Measurements from ENCODE around the gene COG6. TPM values are rescaled to one million over a fixed set of nuclear protein-coding genes. Genes with fewer than 3 reads are reported as not detected.

The COG6 gene
- total RNA-seq, 2 experiments from 2014 or later: 25.5 to 37.3 TPM

GRCh38 chr13:39777021-39777420, 121.6 kb downstream of the COG6 start:
- Mint-ChIP-seq H3K4me3 (peak overlapping the region; percentile 4), H3K27ac (peak overlapping the region; percentile 92), H3K27me3 (no peaks in the 10 kb centered on the region), H3K4me1 (ENCODE audit: low read depth) (peaks cover 48% of the 10 kb centered on the region), H3K36me3 (peaks cover 4% of the 10 kb centered on the region), H3K9me3 (no peaks in the 10 kb centered on the region)
- ChIA-PET CTCF (interaction anchor here (0.7 to 4.3 kb wide), 11 partner anchors 9 to 1000 kb away, joined by 3 to 28 read pairs (median 5); no protein-coding TSS in a partner anchor), POLR2A (interaction anchor here (0.6 to 1.3 kb wide), 3 partner anchors 134 to 888 kb away, joined by 3 to 5 read pairs (median 3); no protein-coding TSS in a partner anchor)
- DNase-seq: no peak
- intact Hi-C loops (cut with micrococcal nuclease): loop anchor here (1.0 to 5.0 kb wide), 16 partner anchors 74 to 1000 kb away; no protein-coding TSS in a partner anchor

GRCh38 chr13:39777527-39778061, 122.1 kb downstream of the COG6 start:
- DNase-seq: peak; percentile 72
- ChIA-PET CTCF (interaction anchor here (0.7 to 4.3 kb wide), 12 partner anchors 10 to 1000 kb away, joined by 3 to 28 read pairs (median 3); no protein-coding TSS in a partner anchor), POLR2A (interaction anchor here (0.6 to 1.3 kb wide), 3 partner anchors 133 to 888 kb away, joined by 3 to 5 read pairs (median 3); no protein-coding TSS in a partner anchor)
- intact Hi-C loops (cut with micrococcal nuclease): loop anchor here (1.0 to 5.0 kb wide), 16 partner anchors 75 to 999 kb away; no protein-coding TSS in a partner anchor
- Mint-ChIP-seq H3K9me3 (no peaks in the 10 kb centered on the region), H3K36me3 (peaks cover 4% of the 10 kb centered on the region), H3K4me1 (ENCODE audit: low read depth) (peaks cover 52% of the 10 kb centered on the region), H3K27me3 (no peaks in the 10 kb centered on the region), H3K4me3 (peak overlapping the region; percentile 4), H3K27ac (peak overlapping the region; percentile 92)

- Mint-ChIP-seq H3K4me3 (no peak overlapping the region), H3K27ac (peak overlapping the region; percentile 52), H3K36me3 (peaks cover 4% of the 10 kb centered on the region), H3K9me3 (no peaks in the 10 kb centered on the region), H3K4me1 (ENCODE audit: low read depth) (peaks cover 52% of the 10 kb centered on the region), H3K27me3 (no peaks in the 10 kb centered on the region)
- intact Hi-C loops (cut with micrococcal nuclease): loop anchor here (5.0 kb wide), 5 partner anchors 138 to 833 kb away; no protein-coding TSS in a partner anchor
- CTCF ChIA-PET: interaction anchor here (1.3 to 4.3 kb wide), 3 partner anchors 14 to 903 kb away, joined by 3 to 28 read pairs (median 4); no protein-coding TSS in a partner anchor
- POLR2A ChIA-PET: no interaction called here
- DNase-seq: peak; percentile 62
Observed at GRCh38 chr13:39779337-39780265, 124.1 kb downstream of the COG6 start.

- ChIA-PET POLR2A (no interaction called here), CTCF (no interaction called here)
- Mint-ChIP-seq H3K27me3 (no peaks in the 10 kb centered on the region), H3K27ac (no peak overlapping the region), H3K4me3 (no peak overlapping the region), H3K4me1 (ENCODE audit: low read depth) (peaks cover 52% of the 10 kb centered on the region), H3K36me3 (peaks cover 4% of the 10 kb centered on the region), H3K9me3 (no peaks in the 10 kb centered on the region)
- DNase-seq: no peak
- intact Hi-C loops (cut with micrococcal nuclease): no loop called here
Observed at GRCh38 chr13:39780711-39781110, 125.2 kb downstream of the COG6 start.

- H3K4me3 Mint-ChIP-seq: no peak overlapping the region
- no peak for DNase-seq
- no peaks in the 10 kb centered on the region for H3K9me3 Mint-ChIP-seq
- peaks cover 4% of the 10 kb centered on the region for H3K36me3 Mint-ChIP-seq
- peaks cover 47% of the 10 kb centered on the region for H3K4me1 Mint-ChIP-seq (ENCODE audit: low read depth)
- intact Hi-C loops (cut with micrococcal nuclease): no loop called here
- no peaks in the 10 kb centered on the region for H3K27me3 Mint-ChIP-seq
- ChIA-PET POLR2A (no interaction called here), CTCF (interaction anchor here (0.8 kb wide), 1 partner anchor 901 kb away, joined by 3 read pairs; no protein-coding TSS in a partner anchor)
- H3K27ac Mint-ChIP-seq: no peak overlapping the region
Observed at GRCh38 chr13:39781381-39781780, 125.9 kb downstream of the COG6 start.

- no peaks in the 10 kb centered on the region for H3K36me3 Mint-ChIP-seq
- no peak for DNase-seq
- H3K4me1 Mint-ChIP-seq (ENCODE audit: low read depth): peaks cover 36% of the 10 kb centered on the region
- intact Hi-C loops (cut with micrococcal nuclease): no loop called here
- ChIA-PET POLR2A (no interaction called here), CTCF (interaction anchor here (0.6 to 2.6 kb wide), 5 partner anchors 97 to 995 kb away, joined by 3 to 8 read pairs (median 4); no protein-coding TSS in a partner anchor)
- H3K9me3 Mint-ChIP-seq: no peaks in the 10 kb centered on the region
- H3K27me3 Mint-ChIP-seq: no peaks in the 10 kb centered on the region
- no peak overlapping the region for H3K27ac Mint-ChIP-seq
- no peak overlapping the region for H3K4me3 Mint-ChIP-seq
Observed at GRCh38 chr13:39783051-39783450, 127.6 kb downstream of the COG6 start.

GRCh38 chr13:39784347-39784746, 128.9 kb downstream of the COG6 start:
- ChIA-PET CTCF (interaction anchor here (0.5 to 2.6 kb wide), 4 partner anchors 158 to 900 kb away, joined by 3 to 8 read pairs (median 4); no protein-coding TSS in a partner anchor), POLR2A (interaction anchor here (0.6 to 0.9 kb wide), 2 partner anchors 106 to 735 kb away, joined by 3 read pairs; no protein-coding TSS in a partner anchor)
- Mint-ChIP-seq H3K27me3 (no peaks in the 10 kb centered on the region), H3K36me3 (peaks cover 2% of the 10 kb centered on the region), H3K27ac (no peak overlapping the region), H3K4me1 (ENCODE audit: low read depth) (peaks cover 23% of the 10 kb centered on the region), H3K9me3 (peaks cover 5% of the 10 kb centered on the region), H3K4me3 (no peak overlapping the region)
- DNase-seq: no peak
- intact Hi-C loops (cut with micrococcal nuclease): no loop called here

GRCh38 chr13:39786091-39786490, 130.6 kb downstream of the COG6 start:
- Mint-ChIP-seq H3K27ac (no peak overlapping the region), H3K4me1 (ENCODE audit: low read depth) (peaks cover 17% of the 10 kb centered on the region), H3K9me3 (peaks cover 16% of the 10 kb centered on the region), H3K27me3 (no peaks in the 10 kb centered on the region), H3K36me3 (peaks cover 7% of the 10 kb centered on the region), H3K4me3 (no peak overlapping the region)
- intact Hi-C loops (cut with micrococcal nuclease): no loop called here
- DNase-seq: no peak
- ChIA-PET CTCF (no interaction called here), POLR2A (no interaction called here)

GRCh38 chr13:39787086-39787487, 131.6 kb downstream of the COG6 start:
- Mint-ChIP-seq H3K4me3 (no peak overlapping the region), H3K4me1 (ENCODE audit: low read depth) (peaks cover 9% of the 10 kb centered on the region), H3K9me3 (peaks cover 16% of the 10 kb centered on the region), H3K27me3 (no peaks in the 10 kb centered on the region), H3K27ac (no peak overlapping the region), H3K36me3 (peaks cover 7% of the 10 kb centered on the region)
- intact Hi-C loops (cut with micrococcal nuclease): no loop called here
- no peak for DNase-seq
- POLR2A ChIA-PET: no interaction called here
- CTCF ChIA-PET: no interaction called here

- H3K4me1 Mint-ChIP-seq (ENCODE audit: low read depth): peaks cover 6% of the 10 kb centered on the region
- intact Hi-C loops (cut with micrococcal nuclease): no loop called here
- peaks cover 16% of the 10 kb centered on the region for H3K9me3 Mint-ChIP-seq
- no peak overlapping the region for H3K4me3 Mint-ChIP-seq
- no peaks in the 10 kb centered on the region for H3K27me3 Mint-ChIP-seq
- no peak overlapping the region for H3K27ac Mint-ChIP-seq
- H3K36me3 Mint-ChIP-seq: peaks cover 7% of the 10 kb centered on the region
- ChIA-PET POLR2A (no interaction called here), CTCF (no interaction called here)
- no peak for DNase-seq
Observed at GRCh38 chr13:39788102-39788501, 132.6 kb downstream of the COG6 start.

- POLR2A ChIA-PET: no interaction called here
- Mint-ChIP-seq H3K27ac (no peak overlapping the region), H3K27me3 (no peaks in the 10 kb centered on the region), H3K4me1 (ENCODE audit: low read depth) (peaks cover 6% of the 10 kb centered on the region), H3K36me3 (peaks cover 7% of the 10 kb centered on the region), H3K4me3 (no peak overlapping the region), H3K9me3 (peaks cover 22% of the 10 kb centered on the region)
- DNase-seq: no peak
- intact Hi-C loops (cut with micrococcal nuclease): no loop called here
- CTCF ChIA-PET: no interaction called here
Observed at GRCh38 chr13:39789451-39789850, 134.0 kb downstream of the COG6 start.

Measured in activated CD4-positive, alpha-beta memory T cell treated with anti-CD3 and anti-CD28 coated beads for 36 hours (primary cell).